Measurements from ENCODE around the gene RABGGTB.
"Not testable (repeated sequence)": the region's sequence is repeated elsewhere in the genome, so short reads cannot be mapped to it uniquely, and the experiment has no call there.

Gene RABGGTB

GRCh38 chr1:75785983-75786853 is at the start of gene RABGGTB:
RABGGTB (plus strand) TSS chr1:75786256; CDS start chr1:75786272, 16 bp downstream.
- peak; percentile 93 for DNase-seq (ENCODE audit: low read depth)

DNA sequence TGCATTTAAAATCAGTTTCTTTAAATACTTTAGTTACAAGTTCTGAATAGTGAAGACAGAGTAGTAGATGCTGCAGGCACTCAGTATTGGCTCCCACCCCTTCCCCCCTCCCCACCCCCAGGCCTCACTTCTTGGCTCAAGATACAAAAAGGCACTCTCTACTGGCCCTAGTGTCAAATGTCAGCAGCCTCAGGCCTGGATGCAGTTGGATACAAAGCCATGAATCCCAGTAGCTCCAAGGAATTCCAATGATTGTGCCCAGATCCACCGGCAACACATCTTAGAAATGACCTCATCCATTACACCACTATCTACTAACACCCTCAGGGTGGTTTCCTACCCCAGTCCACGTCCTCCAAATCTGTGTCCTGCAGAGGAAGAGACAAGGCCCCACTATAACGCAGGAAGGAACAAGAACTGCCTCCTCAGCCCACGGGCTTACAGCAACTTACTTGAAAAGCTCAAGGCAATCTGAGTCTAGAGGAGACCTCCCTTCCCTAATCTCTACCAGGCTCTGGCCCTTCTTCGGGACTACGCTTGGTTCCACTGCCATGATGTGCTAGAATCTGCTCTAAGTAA is 43.9 kb upstream of the RABGGTB start:
- DNase-seq (ENCODE audit: low read depth), result no peak

DNA sequence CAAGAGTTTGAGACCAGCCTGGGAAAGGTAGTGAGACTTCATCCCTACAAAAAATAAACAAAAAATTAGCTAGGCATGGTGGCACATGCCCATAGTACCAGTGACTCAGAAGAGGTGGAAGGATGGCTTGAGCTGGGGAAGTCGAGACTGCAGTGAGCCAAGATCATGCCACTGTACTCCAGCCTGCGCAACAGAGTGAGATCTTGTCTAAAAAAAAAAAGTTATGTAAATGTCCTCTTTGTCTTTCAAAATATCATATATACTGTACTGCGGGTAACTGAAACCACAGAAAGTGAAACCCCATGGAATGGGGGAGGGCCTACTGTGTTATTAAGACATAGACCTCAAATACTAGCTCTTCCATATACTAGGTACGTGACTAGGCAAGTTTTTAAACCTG is 40.8 kb upstream of the RABGGTB start:
- no peak for DNase-seq (ENCODE audit: low read depth)

GRCh38 chr1:75757210-75757609 is 28.8 kb upstream of the RABGGTB start:
- not testable (repeated sequence) for DNase-seq (ENCODE audit: low read depth)

DNA sequence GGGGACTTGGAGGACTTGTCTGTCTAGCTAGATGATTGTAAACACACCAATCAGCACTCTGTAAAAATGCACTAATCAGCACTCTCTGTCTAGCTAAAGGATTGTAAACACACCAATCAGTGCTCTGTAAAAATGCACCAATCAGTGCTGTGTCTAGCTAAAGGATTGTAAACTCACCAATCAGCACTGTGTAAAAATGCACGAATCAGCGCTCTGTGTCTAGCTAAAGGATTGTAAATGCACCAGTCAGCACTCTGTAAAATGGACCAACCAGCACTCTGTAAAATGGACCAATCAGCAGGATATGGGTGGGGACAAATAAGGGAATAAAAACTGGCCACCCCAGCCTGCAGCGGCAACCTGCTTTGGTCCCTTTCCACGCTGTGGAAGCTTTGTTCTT is 27.5 kb upstream of the RABGGTB start:
- DNase-seq (ENCODE audit: low read depth), result not testable (repeated sequence)

DNA sequence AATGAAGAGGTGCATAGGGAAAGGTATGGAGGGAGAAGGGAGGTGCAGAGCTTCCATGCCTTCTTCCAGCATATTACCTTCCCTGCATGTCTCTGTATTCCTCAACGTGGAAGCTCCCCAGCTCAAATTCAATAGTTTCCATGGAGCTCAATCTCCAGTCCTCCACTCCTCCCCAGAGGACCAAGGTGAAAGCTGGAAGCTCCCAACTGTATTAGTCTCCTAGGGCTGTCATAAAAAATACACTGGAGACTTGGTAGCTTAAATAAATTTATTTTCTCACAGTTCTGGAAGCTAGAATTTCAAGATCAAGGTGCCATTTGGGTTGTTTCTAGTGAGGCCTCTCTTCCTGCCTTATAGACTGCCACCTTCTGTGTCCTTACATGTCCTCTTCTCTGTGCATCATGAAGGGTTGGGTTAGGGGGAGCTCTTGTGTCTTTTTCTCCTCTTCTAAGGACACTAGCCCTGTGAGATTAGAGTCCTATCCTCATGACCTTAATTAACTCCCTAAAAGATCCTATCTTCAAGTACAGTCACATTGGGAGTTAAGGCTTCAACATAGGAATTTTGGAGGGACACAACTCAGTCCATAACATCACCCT is 21.9 kb upstream of the RABGGTB start:
- DNase-seq (ENCODE audit: low read depth), result no peak

DNA sequence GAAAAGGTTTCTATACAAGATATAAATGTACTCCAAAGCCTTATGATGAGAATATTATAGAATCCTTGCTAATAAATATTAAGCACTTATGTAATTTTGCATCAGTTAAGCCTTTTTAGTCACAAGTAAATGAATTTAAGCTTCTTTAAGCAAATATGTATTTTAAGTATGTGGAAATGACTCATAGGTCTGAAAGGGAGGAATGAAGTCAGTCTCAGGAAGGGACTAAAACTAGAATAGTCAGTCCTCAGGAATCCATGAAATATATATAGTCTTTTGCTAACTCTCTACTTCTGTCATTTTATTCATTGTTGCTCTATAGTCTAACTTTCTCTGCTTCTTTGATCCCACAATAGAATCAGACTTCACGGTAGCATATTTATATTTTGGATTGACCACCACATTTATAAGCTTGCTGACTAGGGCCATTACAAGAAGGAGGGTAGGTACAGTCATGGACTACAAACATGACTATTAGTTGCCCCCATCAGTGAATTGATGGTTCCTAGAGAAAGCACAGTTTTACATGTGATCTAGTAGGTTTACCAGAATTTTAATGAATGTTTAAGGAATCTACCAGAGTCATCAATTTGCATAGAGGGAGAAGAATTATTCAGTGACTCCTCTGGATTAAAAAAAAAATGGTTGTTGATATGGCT is 20.2 kb upstream of the RABGGTB start:
- peak; percentile 74 for DNase-seq (ENCODE audit: low read depth)

DNA sequence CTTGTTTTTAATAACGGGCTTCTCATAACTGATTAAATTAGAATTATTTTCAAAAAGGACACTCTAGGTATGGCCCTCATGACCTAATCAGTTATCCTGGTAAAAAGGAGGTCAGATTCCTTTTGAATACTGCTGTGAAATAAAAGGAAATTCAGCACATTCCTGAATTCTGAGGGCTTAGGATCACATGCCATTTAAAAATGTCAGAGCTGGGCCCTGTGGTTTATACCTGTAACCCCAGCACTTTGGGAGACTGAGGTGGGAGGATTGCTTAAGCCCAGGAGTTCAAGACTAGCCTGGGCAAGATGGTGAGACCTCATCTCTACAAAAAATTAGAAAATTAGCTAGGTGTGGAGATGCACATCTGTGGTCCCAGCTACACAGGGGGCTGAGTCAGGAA is 18.0 kb upstream of the RABGGTB start:
- no peak for DNase-seq (ENCODE audit: low read depth)

- no peak for DNase-seq (ENCODE audit: low read depth)
Observed at GRCh38 chr1:75770761-75771160, 15.3 kb upstream of the RABGGTB start.

- DNase-seq (ENCODE audit: low read depth), result no peak
Observed at GRCh38 chr1:75771978-75772377, 14.1 kb upstream of the RABGGTB start.

GRCh38 chr1:75777812-75778211 is 8.2 kb upstream of the RABGGTB start:
- DNase-seq (ENCODE audit: low read depth), result not testable (repeated sequence)

DNA sequence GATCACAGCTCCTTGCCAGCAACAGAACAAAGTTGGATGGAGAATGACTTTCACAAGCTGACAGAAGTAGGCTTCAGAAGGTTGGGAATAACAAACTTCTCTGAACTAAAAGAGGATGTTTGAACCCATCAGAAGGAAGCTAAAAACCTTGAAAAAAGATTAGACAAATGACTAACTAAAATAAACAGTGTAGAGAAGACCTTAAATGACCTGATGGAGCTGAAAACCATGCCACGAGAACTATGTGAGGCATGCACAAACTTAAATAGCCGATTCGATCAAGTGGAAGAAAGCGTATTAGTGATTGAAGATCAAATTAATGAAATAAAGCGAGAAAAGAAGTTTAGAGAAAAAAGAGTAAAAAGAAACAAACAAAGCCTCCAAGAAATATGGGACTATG is 7.4 kb upstream of the RABGGTB start:
- not testable (repeated sequence) for DNase-seq (ENCODE audit: low read depth)

DNA sequence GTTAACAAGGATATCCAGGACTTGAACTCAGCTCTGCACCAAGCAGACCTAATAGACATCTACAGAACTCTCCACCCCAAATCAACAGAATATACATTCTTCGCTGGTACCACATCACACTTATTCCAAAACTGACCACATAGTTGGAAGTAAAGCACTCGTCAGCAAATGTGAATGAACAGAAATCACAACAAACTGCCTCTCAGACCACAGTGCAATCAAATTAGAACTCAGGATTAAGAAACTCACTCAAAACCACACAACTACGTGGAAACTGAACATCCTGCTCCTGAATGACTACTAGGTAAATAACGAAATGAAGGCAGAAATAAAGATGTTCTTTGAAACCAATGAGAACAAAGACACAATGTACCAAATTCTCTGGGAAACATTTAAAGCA is 5.9 kb upstream of the RABGGTB start:
- DNase-seq (ENCODE audit: low read depth), result not testable (repeated sequence)

DNA sequence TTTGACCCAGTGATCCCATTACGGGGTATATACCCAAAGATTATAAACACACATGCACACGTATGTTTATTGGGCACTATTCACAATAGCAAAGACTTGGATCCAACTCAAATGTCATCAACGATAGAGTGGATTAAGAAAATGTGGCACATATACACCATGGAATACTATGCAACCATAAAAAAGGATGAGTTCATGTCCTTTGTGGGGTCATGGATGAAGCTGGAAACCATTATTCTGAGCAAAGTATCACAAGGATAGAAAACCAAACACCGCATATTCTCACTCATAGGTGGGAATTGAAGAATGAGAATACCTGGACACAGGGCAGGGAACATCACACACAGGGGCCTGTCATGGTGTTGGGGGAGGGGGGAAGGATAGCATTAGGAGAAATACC is 2.1 kb upstream of the RABGGTB start:
- DNase-seq (ENCODE audit: low read depth), result not testable (repeated sequence)

- no peak for DNase-seq (ENCODE audit: low read depth)
Observed at GRCh38 chr1:75785320-75785982, 605 bp upstream of the RABGGTB start.

- no peak for DNase-seq (ENCODE audit: low read depth)
Observed at GRCh38 chr1:75786901-75787493, 941 bp downstream of the RABGGTB start.

- no peak for DNase-seq (ENCODE audit: low read depth)
Observed at GRCh38 chr1:75787524-75787923, 1.5 kb downstream of the RABGGTB start.

DNA sequence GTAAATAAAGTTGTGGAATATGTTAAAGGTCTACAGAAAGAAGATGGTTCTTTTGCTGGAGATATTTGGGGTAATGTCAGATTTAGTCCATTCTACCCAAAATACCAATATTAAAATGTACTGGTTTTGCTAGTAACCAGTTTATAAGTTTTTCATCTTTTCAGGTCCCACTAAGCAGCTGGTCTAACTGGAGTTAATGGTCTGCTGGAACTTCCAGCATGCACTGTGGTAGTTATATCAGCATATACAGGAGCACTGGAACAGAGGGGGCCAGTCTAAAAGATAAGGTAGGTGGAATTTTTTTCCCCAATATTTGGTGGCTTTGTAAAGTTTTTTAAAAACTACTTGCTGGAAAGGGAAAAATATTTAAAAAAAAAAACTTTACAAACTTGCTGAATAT is 3.9 kb downstream of the RABGGTB start:
- DNase-seq (ENCODE audit: low read depth), result no peak

DNA sequence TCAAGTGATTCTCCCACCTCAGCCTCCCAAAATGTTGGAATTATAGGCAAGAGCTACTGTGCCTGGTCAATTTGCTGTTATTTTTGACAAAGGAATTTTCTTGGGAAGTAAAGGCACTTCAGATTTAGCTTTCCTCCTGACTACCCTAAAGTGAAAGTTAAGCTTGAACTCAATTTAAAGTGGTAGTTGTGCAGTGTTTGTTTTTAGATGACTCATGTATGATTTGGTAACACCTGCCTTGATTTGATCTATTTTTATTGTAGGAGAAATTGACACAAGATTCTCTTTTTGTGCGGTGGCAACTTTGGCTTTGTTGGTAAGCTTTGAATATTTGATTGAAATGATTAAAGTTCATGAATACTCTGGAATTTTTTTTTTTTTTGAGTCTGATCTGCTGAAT is 5.0 kb downstream of the RABGGTB start:
- no peak for DNase-seq (ENCODE audit: low read depth)

DNA sequence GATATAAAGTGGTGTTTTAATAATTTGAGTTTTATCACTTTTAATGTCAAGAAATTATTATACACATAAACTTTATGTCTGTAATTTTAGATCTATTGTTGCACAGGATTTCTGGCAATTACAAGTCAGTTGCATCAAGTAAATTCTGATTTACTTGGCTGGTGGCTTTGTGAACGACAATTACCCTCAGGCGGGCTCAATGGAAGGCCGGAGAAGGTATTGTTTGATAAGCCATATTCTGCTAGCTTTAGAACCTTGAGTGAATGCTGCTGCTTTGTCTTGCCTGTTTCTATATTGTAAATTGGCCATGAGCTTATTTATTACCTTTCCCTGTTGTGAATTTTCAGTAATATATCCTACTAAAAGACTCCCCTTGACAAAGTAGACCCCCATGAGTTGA is 6.0 kb downstream of the RABGGTB start:
- DNase-seq (ENCODE audit: low read depth), result no peak

GRCh38 chr1:75794382-75794781 is 8.3 kb downstream of the RABGGTB start:
- DNase-seq (ENCODE audit: low read depth), result no peak
